ENCODE measurements around the gene L3MBTL4. TPM values are rescaled to one million over a fixed set of nuclear protein-coding genes. Genes with fewer than 3 reads are reported as not detected.

The L3MBTL4 gene
- total and polyA plus RNA-seq, 9 of the 15 experiments (the other 6 are each of a cell fraction or from before 2014, with no cell fraction given) = not detected

DNA sequence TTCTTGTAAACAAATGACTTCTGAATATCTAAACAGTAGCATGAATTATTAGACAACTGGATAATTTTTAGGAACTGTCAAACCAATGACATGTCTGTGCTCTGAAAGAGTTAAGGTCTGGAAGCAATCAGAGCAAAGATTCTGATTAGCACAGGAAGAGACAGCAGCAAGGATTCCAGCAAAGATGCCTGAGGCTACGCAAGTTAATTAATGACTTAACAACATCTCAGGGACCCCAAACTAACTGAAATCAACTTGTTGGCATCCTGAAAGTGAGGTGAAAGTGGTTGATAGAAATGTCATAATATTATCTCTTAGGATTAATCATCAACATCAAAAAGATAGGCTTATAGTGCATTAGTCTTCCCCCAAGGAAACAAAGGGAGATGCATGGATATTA, 396.0 kb downstream of the L3MBTL4 start (continued):
- no peak for TF ChIP-seq RBBP5 (IDR thresholded peaks at IDR 0.05; ENCODE audit: borderline replicate concordance, insufficient read depth, low read length, poor library complexity, severe bottlenecking)
- TF ChIP-seq, protein P1, sequence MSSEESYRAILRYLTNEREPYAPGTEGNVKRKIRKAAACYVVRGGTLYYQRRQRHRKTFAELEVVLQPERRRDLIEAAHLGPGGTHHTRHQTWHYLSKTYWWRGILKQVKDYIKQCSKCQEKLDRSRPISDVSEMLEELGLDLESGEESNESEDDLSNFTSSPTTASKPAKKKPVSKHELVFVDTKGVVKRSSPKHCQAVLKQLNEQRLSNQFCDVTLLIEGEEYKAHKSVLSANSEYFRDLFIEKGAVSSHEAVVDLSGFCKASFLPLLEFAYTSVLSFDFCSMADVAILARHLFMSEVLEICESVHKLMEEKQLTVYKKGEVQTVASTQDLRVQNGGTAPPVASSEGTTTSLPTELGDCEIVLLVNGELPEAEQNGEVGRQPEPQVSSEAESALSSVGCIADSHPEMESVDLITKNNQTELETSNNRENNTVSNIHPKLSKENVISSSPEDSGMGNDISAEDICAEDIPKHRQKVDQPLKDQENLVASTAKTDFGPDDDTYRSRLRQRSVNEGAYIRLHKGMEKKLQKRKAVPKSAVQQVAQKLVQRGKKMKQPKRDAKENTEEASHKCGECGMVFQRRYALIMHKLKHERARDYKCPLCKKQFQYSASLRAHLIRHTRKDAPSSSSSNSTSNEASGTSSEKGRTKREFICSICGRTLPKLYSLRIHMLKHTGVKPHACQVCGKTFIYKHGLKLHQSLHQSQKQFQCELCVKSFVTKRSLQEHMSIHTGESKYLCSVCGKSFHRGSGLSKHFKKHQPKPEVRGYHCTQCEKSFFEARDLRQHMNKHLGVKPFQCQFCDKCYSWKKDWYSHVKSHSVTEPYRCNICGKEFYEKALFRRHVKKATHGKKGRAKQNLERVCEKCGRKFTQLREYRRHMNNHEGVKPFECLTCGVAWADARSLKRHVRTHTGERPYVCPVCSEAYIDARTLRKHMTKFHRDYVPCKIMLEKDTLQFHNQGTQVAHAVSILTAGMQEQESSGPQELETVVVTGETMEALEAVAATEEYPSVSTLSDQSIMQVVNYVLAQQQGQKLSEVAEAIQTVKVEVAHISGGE (CRISPR knock-in tag; IDR thresholded peaks at IDR 0.05) = no peak

DNA sequence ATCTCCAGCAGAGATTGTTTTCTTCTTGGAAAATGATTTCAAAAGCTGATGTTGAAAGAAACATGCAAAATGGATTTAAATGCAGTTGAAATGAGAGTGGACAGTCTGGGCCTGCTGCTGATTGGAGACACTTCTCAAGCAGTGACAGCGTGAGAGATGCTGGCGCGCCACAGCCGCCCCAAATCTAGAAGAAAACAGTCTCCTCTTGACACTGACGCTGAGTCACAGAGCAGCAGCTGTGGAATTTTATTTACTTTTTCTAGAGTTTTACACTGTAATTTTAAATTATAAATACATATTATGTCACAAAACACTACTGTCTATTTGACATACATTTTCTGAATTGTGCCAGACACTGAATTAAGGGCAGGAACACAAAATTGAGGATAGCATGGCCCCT, 397.5 kb downstream of the L3MBTL4 start:
- no peaks in the 10 kb centered on the region for H3K9me1 ChIP-seq (ENCODE audit: control insufficient read depth, insufficient read depth, low read length)
- H3K4me3 ChIP-seq = no peak overlapping the region
- FAIRE-seq (no peak), ATAC-seq (no peak), DNase-seq (ENCODE audit: extremely low read depth in 1 of 4, low spot score in 3 of 4) (no peak)
- 2% methylated on average over 5 of the region's 5 CpGs for WGBS (ENCODE audit: insufficient coverage, low coverage, missing lambda C conversion rate)
- in situ Hi-C loops (cut with MboI) (no loop called here), intact Hi-C loops (cut with micrococcal nuclease) (no loop called here)
- H3K9me3 ChIP-seq (replicated peaks; ENCODE audit: control insufficient read depth, insufficient read depth, low read depth, low read length) = no peaks in the 10 kb centered on the region
- ChIA-PET POLR2A (interaction anchor here (0.6 kb wide), 2 partner anchors 24 to 1845 kb away, joined by 3 read pairs; no protein-coding TSS in a partner anchor), CTCF (ENCODE audit: low intra/inter-chr PET ratio) (no interaction called here)
- no peaks in the 10 kb centered on the region for H3K27me3 ChIP-seq (ENCODE audit: control insufficient read depth in 2 of 2, insufficient read depth in 2 of 2, low read length in 2 of 2)
- no peak overlapping the region for H3K9ac ChIP-seq (ENCODE audit: insufficient read depth in 1 of 2, low read depth in 2 of 2, low read length in 2 of 2)
- no TSS peak for BruUV-seq (replicated peaks)
- no peak overlapping the region for H3K27ac ChIP-seq (ENCODE audit: extremely low read depth, low read depth, low read length)
- H4K20me1 ChIP-seq (replicated peaks; ENCODE audit: control insufficient read depth, insufficient read depth, low read length) = no peaks in the 10 kb centered on the region
- H3K36me3 ChIP-seq (ENCODE audit: control insufficient read depth, insufficient read depth, low read length) = no peaks in the 10 kb centered on the region
- no peak overlapping the region for H3K4me2 ChIP-seq (ENCODE audit: insufficient read depth, low read length)
- TF ChIP-seq RBM25 (IDR thresholded peaks at IDR 0.05; ENCODE audit: low read depth, low read length, severe bottlenecking) = no peak
- no peak for TF ChIP-seq TCF3 (CRISPR knock-in tag; IDR thresholded peaks at IDR 0.05)
- TF ChIP-seq CREM (IDR thresholded peaks at IDR 0.05; ENCODE audit: low read depth) = no peak
- no peak for TF ChIP-seq ARNT (IDR thresholded peaks at IDR 0.05)
- TF ChIP-seq ZNF175 (CRISPR knock-in tag; IDR thresholded peaks at IDR 0.05; ENCODE audit: low read depth) = no peak
- H3K4me1 ChIP-seq (replicated peaks in 1 of 2; ENCODE audit: control insufficient read depth in 2 of 2, insufficient read depth in 2 of 2, low read length in 2 of 2) = no peaks in the 10 kb centered on the region
- H2AFZ ChIP-seq (ENCODE audit: low read depth, low read length) = no peak overlapping the region
- H3K79me2 ChIP-seq (ENCODE audit: control insufficient read depth, insufficient read depth, low read length) = no peaks in the 10 kb centered on the region

Data from K562 (cell line).